A673 (cell line): ENCODE measurements around the gene PET117. TPM values are rescaled to one million over a fixed set of nuclear protein-coding genes. Genes with fewer than 3 reads are reported as not detected.
"Not testable (repeated sequence)": the region's sequence is repeated elsewhere in the genome, so short reads cannot be mapped to it uniquely, and the experiment has no call there.

Experiments used
- BruUV-seq: library from RNA; stranded (reverse); fragments of 400-500 nt; replicated peaks from 2 replicates; lab custom pipeline; 2021; lab: Mats Ljungman, UMichigan
- CTCF ChIA-PET: fragments of 300-600 bp; sonication (Branson Sonifier 250); formaldehyde crosslinking; loops from one replicate; lab custom pipeline; 2022; ENCODE audit warnings: antibody characterized with exemption; lab: Charles Lee
- POLR2A ChIA-PET: fragments of 300-600 bp; sonication (Branson Sonifier 250); formaldehyde crosslinking; loops from one replicate; lab custom pipeline; 2022; ENCODE audit warnings: antibody characterized with exemption; ENCODE audit not compliant: low non-redundant PET; lab: Charles Lee
- DNase-seq: peaks from one replicate; pipeline ENCODE4 v3.0.0-alpha.2; 2015; ENCODE audit warnings: low spot score
- H3K27ac ChIP-seq: fragments of 200-600 bp; sonication (generic); 2 replicates; pipeline ENCODE4 v1.5.1; 2016; ENCODE audit warnings: mixed run types, low read depth, mild to moderate bottlenecking, mixed read lengths, antibody characterized with exemption, low read length; ENCODE audit not compliant: poor library complexity, severe bottlenecking
- H3K27me3 ChIP-seq: fragments of 200-600 bp; sonication (generic); replicated peaks from 2 replicates; pipeline ENCODE4 v1.6.1; 2017; ENCODE audit warnings: mixed run types, low read depth, mild to moderate bottlenecking, mixed read lengths, antibody characterized with exemption, low read length; ENCODE audit not compliant: insufficient read depth, poor library complexity
- H3K36me3 ChIP-seq: fragments of 200-600 bp; sonication (generic); 2 replicates; pipeline ENCODE4 v1.6.1; 2016; ENCODE audit warnings: mixed run types, mild to moderate bottlenecking, mixed read lengths, antibody characterized with exemption, low read length; ENCODE audit not compliant: insufficient read depth, poor library complexity, severe bottlenecking
- H3K4me1 ChIP-seq: fragments of 200-600 bp; sonication (generic); 2 replicates; pipeline ENCODE4 v1.6.1; 2017; ENCODE audit warnings: mixed run types, mild to moderate bottlenecking, mixed read lengths, antibody characterized with exemption, low read length; ENCODE audit not compliant: insufficient read depth, poor library complexity, severe bottlenecking
- H3K4me3 ChIP-seq: fragments of 200-600 bp; sonication (generic); 2 replicates; pipeline ENCODE4 v1.5.1; 2016; ENCODE audit warnings: low read depth, mixed run types, mild to moderate bottlenecking, mixed read lengths, low read length; ENCODE audit not compliant: poor library complexity, severe bottlenecking
- H3K9me3 ChIP-seq: fragments of 200-600 bp; sonication (generic); 2 replicates; pipeline ENCODE4 v1.6.1; 2016; ENCODE audit warnings: mixed run types, low read depth, mild to moderate bottlenecking, mixed read lengths, antibody characterized with exemption, low read length; ENCODE audit not compliant: poor library complexity, severe bottlenecking
- EZH2 ChIP-seq: fragments of 200-600 bp; sonication (generic); IDR thresholded peaks from 2 replicates; pipeline ENCODE4 v1.6.1; 2017; ENCODE audit warnings: borderline replicate concordance, low read depth, mild to moderate bottlenecking, mixed read lengths, antibody characterized with exemption, low read length; ENCODE audit not compliant: poor library complexity, severe bottlenecking
- intact Hi-C: fragments of 100-400 bp; cut with micrococcal nuclease; formaldehyde crosslinking; loops from one replicate; pipeline ENCODE4 v1.10.0; 2022; ENCODE audit not compliant: unreplicated experiment
- total RNA-seq: library from RNA; stranded (reverse); gene quantifications from 2 replicates; pipeline ENCODE4 v1.2.3, GENCODE V29; 2021
- TF ChIP-seq, protein P1 (sequence below): fragments of 300-800, 200-600 bp; sonication (generic); conservative IDR thresholded peaks from 2 replicates; pipeline ENCODE4 v1.5.1; 2017; ENCODE audit warnings: low read depth, mild to moderate bottlenecking, antibody characterized with exemption, low read length, moderate library complexity, mixed read lengths

Gene PET117
- total RNA-seq, 1 experiment from 2014 or later: 23.0 TPM

DNA sequence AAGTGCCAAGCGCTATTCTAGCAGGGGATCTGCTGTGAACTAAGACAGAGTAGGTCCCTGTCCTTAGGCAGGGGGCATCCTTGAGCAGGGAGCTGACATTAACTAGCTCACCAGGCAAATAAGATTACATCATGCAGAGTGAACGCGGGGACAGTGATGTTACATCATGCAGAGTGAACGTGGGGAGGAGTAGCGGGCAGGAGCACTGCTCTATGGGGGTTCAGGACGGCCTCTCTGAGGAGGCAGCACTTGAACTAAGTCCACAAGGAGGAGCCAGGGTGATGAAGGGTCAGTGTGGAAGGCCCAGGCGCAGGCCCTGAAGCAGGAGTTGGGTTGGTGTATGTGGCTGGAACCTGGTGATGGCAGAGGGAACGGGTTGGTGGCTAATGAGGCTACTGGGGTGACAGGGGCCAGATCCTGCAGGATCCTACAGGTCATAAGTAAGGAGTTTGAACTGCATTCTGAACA is 38.7 kb downstream of the PET117 start:
- intact Hi-C loops: no loop called here
- H3K9me3 ChIP-seq: peaks cover 5% of the 10 kb centered on the region
- POLR2A ChIA-PET: no interaction called here
- no peaks in the 10 kb centered on the region for H3K27me3 ChIP-seq
- peaks cover 5% of the 10 kb centered on the region for H3K36me3 ChIP-seq
- no peaks in the 10 kb centered on the region for H3K4me1 ChIP-seq
- DNase-seq: peak; percentile 30
- H3K27ac ChIP-seq: peak overlapping the region; percentile 28
- H3K4me3 ChIP-seq: no peak overlapping the region
- TF ChIP-seq, protein P1, sequence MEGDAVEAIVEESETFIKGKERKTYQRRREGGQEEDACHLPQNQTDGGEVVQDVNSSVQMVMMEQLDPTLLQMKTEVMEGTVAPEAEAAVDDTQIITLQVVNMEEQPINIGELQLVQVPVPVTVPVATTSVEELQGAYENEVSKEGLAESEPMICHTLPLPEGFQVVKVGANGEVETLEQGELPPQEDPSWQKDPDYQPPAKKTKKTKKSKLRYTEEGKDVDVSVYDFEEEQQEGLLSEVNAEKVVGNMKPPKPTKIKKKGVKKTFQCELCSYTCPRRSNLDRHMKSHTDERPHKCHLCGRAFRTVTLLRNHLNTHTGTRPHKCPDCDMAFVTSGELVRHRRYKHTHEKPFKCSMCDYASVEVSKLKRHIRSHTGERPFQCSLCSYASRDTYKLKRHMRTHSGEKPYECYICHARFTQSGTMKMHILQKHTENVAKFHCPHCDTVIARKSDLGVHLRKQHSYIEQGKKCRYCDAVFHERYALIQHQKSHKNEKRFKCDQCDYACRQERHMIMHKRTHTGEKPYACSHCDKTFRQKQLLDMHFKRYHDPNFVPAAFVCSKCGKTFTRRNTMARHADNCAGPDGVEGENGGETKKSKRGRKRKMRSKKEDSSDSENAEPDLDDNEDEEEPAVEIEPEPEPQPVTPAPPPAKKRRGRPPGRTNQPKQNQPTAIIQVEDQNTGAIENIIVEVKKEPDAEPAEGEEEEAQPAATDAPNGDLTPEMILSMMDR: 0 out of 2 replicates have a peak, but pooled peaks have one; percentile 17
- no peak for TF ChIP-seq EZH2
- BruUV-seq: no TSS peak
- CTCF ChIA-PET: no interaction called here

DNA sequence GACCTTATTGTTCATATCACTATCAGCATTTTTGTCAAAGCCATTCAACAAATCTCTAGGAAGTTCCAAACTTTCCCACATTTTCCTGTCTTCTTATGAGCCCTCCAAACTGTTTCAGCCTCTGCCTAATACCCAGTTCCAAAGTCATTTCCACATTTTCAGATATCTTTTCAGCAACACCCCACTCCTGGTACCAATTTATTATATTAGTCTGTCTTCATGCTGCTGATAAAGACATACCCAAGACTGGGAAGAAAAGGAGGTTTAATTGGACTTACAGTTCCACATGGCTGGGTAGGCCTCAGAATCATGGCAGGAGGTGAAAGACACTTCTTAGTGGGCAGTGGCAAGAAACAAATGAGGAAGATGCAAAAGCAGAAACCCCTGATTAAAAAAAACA is 42.7 kb downstream of the PET117 start:
- POLR2A ChIA-PET, DNase-seq, intact Hi-C loops, H3K4me3 ChIP-seq, H3K27me3 ChIP-seq, H3K27ac ChIP-seq, H3K4me1 ChIP-seq, H3K9me3 ChIP-seq, BruUV-seq, CTCF ChIA-PET: not testable (repeated sequence)
- peaks cover 23% of the 10 kb centered on the region for H3K36me3 ChIP-seq

DNA sequence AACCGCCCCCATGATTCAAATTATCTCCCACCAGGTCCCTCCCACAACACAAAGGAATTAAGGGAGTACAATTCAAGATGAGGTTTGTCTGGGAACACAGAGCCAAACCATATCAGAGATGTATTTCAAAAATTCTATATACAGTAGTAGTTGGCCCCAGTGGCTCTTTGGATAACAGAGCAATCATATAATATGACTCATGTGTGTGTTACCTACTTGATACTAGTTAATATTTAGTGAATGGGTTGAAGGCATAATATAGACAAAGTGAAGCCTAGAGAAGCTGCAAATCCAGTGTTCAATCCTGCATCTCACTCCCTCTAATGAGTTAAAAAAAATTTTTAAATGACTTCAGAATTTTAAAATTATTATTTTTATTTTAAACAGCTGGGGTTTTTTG is 43.2 kb downstream of the PET117 start:
- intact Hi-C loops: no loop called here
- ChIA-PET POLR2A (no interaction called here), CTCF (no interaction called here)
- no peaks in the 10 kb centered on the region for H3K27me3 ChIP-seq
- TF ChIP-seq EZH2: no peak
- TF ChIP-seq, protein P1: no peak
- H3K9me3 ChIP-seq: peaks cover 5% of the 10 kb centered on the region
- H3K4me3 ChIP-seq: no peak overlapping the region
- BruUV-seq: no TSS peak
- DNase-seq: no peak
- H3K4me1 ChIP-seq: no peaks in the 10 kb centered on the region
- no peak overlapping the region for H3K27ac ChIP-seq
- H3K36me3 ChIP-seq: peaks cover 23% of the 10 kb centered on the region

DNA sequence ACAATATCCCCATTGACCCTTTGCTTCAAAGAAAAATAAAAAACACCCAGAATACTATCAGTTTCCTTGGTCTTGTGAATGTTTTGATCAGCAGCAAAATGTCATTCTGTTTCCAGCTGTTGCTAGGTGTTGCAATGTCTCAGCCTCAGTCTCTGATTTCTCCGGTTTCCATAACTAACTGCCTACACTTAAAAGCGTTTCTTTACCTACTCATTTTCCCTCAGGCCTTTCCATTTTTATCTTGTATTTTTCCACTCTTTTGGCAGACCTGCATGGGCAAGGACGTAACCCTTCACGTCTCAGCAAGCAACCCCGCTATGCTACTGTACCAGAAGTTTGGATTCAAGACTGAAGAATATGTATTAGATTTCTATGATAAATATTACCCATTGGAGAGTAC is 49.4 kb downstream of the PET117 start:
- POLR2A ChIA-PET: no interaction called here
- no TSS peak for BruUV-seq
- TF ChIP-seq EZH2: no peak
- TF ChIP-seq, protein P1: no peak
- Histone ChIP-seq H3K27ac (no peak overlapping the region), H3K27me3 (no peaks in the 10 kb centered on the region), H3K36me3 (peaks cover 18% of the 10 kb centered on the region), H3K9me3 (no peaks in the 10 kb centered on the region), H3K4me1 (no peaks in the 10 kb centered on the region), H3K4me3 (no peak overlapping the region)
- DNase-seq: no peak
- CTCF ChIA-PET: no interaction called here
- intact Hi-C loops: no loop called here
